Embryonic facial prominence (tissue), 1 donor: ENCODE results near the gene TMEM200A.

Experiments
- DNase-seq: peaks from one replicate; pipeline ENCODE4 v3.0.0-alpha.2; 2016; ENCODE audit errors: extremely low spot score

Gene TMEM200A

DNA sequence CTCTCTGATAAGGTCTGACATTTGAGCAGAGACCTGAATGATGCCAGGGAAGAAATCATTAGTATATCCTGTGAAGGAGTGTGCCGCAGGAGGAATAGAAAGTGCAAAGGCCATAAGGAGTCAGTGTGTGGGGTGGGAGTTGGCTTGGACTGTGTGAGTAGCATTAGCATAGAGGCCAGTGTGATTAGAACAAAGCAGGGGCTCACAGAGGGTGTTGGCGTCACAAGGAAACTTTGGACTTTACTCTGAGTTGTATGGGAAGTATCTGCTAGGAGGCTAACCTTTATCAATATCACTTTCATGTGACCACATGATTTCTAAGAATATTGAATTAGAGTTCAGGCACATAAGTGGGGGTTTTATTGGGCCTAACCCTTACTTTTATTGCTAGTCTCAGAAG is 12.1 kb downstream of the TMEM200A start:
- DNase-seq: no peak

DNA sequence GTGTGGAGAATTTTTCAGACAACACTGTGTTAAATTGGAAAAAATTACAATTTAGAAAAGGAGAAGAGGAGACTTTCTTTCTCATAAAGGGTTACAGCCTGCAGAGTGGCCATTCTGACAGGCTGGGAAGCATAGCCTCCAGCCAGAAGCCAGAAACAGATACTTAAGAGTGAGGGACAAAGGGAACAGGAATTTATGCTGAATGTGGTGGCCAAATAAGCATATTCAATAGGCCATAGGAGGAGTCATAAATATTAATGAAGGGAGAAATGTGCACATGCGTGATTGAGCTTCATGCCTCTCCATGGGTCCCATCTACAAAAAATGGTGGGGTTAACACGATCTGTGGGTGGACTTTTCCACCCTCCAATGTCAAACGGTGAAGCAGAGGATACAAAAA is 13.4 kb downstream of the TMEM200A start:
- DNase-seq: no peak

DNA sequence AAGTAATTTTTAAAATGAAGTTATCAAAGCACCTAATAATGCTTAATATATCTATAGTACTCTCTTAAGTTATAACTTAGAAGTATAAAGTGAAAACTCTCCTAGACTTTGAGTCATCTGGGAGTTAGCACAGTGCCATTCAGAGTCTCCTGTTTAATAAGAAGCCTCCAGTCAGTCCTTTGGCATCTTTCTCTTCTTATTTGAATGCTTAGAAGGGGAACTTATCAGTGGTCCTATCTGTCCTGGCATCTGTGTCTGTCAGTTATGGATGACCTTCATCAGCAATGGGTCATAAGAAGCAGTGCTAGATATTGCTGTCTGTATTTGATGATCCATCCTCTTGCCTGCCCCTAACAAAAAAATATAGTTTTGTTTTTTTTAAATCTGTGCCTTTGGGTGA is 15.2 kb downstream of the TMEM200A start:
- DNase-seq: no peak

DNA sequence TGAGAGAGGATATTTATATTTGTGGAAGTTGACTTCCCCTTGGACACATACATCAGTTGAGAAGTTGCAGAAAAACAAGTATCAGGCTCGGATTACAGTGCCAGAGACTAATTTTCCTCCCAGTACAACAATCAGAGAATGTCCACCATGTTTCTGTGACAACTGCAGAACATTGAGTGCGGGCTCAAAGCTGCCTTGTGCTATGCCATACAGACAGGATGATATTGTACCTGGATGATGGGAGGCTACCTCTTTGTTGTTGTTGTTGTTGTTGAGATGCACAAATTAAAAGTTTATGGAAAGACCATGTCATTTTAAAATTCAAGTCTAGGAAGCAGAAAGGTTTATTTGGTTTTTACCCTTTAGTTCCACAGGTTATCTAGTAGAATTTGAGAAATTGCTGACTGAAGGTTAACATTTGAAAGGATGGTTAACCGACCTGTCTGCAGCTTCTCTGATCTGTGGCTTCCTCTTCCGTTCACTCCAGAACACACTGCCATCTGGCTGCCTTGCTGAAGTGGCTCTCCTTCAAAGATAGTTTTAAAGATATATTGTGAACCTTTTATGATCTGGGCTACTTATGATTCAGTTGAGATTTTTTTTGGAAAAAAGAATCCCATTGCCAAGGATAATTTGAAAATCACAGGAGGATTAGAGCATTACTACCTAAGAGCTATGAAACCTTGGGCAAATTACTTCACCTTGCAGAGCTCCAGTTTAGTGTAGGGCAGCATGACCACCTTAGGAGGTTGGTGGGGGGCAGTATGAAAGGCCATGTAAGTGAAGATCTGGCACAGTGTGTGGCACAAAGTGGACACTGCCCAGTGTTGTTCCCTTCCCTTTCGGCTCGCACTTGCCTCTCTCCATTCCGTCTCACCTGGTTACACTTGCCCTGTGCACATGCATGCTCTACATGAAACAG is 15.9 kb downstream of the TMEM200A start:
- DNase-seq: no peak

DNA sequence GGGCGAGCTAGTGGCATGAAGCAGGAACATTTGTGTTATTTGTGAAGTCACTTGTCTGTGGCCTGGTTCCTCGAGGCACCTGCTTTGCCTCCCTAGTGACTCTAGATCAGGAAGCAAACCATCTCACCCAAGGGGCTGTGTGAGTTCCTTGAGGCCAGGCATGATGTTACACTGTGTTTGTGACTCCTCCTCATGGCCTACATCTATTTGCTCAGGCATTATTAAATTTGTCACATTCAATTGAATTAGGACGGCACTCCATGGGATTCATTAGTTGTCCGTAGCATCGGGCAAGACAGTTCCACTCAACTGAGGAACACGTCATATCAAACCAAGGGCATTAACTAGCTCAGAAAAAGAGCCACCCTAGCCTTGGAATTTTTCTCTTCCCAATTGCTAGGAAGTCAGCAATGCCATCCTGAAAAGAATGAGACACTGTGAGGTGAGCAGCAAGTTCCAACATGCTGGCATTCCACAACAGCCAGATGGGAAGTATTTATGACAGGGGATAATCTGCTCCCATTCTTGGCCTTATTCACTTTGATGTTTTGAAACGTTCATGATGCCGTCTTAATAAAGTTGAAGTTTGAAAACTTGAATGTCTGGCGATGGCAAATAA is 17.2 kb downstream of the TMEM200A start:
- no peak for DNase-seq

DNA sequence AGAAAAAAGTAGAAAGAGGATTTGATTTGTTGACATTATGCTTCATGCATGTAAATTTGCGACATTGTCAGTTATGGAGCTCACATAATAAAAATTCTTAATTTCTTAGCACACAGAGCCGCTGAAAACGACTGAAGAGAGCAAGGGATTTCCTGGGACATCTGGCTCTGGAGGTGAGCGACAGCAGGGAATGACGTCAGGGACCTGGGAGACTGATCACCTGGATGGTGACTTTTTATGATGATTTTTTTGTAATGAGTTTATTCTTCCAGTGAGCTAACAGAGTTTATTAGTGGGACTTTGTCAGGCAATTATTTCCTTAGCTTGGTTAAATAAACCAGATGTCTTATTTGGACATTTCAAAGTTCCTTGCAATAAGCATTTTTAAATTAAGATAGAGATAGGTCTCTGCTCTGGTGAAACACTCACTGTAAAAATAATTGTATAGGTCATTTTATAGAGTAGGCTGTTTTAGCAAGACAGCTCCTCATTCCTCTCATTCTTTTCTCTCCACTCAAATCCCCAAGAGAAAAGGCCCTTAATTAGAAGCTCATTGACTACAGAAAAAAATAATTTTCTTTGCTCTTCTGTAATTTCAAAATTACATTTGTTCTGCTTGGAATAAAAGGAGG is 19.4 kb downstream of the TMEM200A start:
- DNase-seq: no peak

DNA sequence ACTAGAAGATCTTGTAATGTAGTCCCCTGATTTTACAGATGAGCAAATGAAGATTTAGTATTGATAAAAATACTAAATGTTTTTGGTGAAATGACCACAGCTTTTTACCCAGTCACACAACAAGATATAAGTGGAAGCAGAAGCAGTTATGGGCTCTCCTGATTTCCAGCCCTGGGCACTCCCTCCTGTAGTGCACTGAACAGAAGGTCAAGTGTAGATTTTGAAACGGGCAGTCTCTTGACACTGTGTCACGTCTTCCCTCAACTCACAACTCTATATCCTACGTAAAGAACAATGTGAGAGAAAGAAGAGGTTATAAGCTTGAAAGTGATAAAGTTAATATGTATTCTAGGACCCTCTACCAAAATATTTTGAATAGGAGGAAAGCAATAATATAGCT is 23.3 kb downstream of the TMEM200A start:
- DNase-seq: no peak

DNA sequence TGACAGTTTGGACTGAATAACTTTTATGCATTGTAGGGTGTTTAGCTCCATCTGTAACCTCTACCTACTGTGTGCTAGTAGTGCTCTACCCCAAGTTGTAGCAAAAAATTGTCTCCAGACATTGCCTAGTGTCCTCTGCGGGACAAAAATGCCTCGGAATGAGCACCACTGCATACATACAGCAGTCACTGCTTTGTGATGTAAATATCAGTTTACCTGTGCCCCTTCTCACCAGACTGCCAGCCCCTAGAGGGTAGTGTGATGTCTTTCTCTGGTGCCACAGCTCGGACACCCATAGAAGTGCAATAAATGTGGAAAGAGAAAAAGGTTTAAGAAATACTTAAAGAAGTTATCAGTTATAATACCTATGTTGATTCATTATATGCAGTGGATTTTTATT is 25.1 kb downstream of the TMEM200A start:
- DNase-seq: no peak

DNA sequence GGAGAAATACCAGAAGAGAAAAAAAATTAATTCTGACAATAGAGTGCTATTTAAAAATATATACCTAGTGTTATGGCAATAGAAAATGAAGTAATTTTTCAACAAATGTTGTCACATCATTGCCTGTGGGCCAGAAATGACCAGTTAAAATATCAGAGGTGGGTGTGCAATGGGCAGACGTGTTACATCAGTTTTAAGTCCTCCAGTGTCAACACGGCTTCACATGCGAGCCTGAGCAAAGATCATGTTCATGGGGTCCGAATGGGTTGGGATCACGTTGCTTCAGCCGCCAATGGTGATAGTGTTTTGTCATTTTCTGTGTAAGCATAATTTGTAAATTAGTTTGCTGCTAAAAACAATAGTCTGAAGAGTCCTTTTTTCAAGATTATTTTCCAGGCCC is 27.5 kb downstream of the TMEM200A start:
- DNase-seq: no peak

DNA sequence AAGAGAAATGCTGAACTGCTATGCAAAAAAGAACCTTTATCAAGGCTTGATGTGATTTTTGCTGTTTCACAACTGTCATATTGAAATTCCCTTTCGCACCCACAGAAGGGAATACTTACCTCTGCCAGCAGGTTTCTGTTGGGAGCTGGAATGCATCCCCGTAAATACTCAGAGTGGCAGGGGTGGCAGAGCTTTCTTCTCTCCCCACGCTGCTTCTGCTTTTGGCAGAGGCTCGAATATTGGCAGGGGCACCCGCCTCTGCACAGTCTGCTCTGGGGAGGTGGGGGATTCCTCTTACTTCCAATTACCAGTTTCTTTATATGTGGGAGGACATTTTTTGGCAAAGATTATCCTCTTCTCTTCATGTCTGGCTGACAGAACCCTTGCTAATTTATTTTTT is 28.4 kb downstream of the TMEM200A start:
- DNase-seq: no peak

DNA sequence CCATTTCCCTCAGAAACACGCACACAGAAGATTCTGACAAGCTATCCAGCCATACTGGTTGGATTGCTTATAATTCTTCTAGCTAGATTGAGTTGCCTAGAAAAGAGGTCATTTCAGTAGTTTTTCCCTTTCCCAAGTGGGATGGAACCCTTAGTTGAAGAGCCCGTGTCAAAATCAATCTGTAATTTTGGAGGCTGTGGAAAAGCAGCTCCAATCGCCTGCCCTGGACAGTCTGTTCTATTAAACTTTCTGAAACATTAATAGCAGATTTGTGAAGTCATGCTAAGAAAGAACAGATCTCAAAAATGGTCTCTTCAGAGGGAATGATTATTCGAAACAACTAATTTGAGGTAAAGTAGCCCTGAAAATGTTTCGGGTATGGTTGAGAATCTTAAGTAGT is 29.3 kb downstream of the TMEM200A start:
- no peak for DNase-seq

DNA sequence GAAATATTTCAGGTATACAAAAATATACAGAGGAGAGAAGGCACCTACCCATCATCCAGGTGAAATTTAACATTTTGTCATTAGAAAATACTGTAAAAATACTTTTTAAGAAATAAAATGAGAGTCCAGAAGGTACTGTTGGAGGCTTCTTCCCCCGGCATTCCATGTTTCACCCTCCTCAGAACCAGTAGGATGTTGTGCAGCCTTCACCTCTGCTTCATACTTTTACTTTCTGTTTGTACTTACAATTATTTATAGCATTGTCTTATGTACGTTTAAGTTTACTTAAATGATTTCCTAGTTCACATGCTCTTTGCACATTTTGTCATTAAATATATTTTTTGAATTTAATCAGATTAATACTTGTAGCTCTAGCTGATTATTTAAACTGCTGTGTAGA is 30.9 kb downstream of the TMEM200A start:
- DNase-seq: no peak

DNA sequence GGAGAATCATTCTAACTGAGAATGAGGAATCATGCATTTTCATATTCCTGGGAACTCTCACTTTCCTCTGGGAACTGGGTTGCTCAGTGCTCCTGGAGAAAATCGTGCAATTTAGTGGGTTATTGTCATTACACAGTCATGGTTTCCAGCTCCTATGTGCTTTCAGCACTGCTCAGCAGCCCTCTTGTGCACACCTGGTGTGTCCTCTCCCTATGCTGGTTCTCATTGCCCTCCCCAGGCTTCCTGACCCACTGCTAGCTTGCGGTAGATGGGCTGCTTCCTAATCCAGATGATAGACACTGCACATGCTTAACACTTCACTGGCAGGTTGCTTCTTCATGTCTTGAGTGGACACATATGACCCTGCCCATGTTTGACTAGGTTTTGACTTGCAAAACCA is 39.7 kb downstream of the TMEM200A start:
- DNase-seq: no peak

DNA sequence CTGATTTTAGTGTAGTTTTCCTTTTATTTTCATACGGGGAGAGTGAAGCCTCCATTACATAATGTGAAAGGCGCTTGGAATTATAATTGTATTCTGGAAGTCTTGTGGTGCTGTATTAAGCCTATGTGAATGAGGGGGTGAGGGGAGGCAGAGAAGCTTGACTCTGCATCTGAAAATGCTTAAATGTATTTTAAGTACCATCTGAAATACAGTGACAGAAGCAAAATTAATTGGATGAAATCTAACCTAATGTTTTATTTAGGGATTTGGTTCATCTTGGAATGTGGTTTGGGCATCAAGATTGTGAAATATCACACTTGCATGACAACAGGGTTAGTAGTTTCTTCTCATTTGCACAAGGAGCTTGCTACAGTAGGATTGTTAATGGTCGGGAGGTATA is 41.2 kb downstream of the TMEM200A start:
- DNase-seq: no peak

DNA sequence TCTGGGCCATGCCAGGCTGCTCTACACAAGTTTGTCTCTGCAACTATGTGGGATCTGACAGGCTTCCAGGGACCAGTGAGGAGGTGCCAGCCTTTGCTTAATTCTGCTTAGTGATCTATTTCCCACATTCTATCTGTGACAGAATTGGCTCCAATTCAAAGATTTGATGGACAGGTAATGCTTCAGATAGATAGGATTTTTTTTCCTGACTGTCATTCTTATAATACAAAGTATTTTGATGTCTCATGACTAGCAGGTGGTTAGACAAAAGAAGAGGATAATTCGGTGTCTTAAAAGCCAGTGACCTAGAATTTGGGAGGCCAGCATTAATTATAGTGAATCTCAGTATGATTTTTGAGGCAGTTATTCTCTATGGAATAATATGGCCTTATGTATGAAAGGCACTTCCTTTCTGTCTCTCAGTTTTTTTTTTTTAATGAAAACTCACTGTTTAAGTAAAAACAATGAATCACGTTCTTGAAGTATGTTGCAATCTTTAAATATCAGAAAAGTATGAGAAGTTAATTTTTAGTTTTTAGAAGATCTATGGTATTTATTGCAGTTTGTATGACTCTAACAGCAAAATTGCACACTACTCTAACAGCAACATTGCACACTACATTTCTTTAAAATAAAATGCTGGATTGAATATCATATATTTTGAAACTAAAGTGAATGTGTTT is 43.7 kb downstream of the TMEM200A start:
- DNase-seq: no peak

DNA sequence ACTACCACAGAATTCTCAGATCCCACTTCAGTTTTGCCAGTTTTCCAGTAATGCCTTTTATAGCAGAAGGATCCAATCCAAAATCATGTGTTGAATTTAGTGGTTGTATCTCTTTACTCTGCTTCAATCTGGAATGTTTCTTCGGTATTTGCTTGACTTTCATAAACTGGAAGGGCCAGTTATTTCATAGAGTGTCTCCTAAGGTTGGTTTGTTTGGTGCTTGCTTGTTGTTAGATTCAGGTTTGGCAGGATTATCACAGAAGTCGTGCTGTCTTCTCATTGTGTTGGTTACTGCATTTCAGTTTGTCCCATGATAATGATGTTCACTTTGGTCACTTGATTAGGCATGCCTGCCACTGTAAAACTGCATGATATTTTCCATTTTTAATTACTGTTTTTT is 45.7 kb downstream of the TMEM200A start:
- no peak for DNase-seq

DNA sequence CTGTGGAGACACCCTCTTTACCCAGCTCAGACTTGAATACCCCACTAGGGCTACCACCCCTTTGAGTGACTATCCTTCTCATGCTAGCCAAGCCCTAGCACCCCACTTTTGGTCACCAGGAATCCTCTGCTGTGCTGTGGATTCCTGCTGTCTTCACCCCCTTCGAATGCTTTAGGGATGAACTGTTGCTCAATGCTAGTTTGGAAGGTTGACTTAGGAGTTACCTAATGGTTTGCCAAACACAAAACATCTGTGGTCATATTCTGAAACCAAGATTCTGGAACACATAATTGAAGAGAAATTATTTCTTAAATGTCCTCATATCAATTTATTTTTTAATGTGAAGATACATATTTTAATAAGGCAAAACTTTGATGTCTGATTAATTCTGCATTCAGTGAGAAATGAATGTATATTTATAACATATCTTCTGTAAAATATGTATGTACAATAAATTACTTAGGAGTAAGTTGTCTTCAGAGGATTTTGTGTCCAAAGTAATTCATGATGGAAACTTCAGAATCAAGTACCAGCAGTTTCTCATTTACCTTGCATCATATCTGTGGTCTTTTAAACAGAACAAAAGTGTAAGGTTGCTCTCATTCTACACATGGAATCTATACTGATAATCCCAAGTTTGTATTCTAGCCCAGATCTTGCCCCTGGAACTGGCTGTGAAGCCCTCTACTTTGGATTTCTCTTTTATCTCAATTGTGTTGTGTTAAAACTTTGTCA is 46.9 kb downstream of the TMEM200A start:
- DNase-seq: no peak

DNA sequence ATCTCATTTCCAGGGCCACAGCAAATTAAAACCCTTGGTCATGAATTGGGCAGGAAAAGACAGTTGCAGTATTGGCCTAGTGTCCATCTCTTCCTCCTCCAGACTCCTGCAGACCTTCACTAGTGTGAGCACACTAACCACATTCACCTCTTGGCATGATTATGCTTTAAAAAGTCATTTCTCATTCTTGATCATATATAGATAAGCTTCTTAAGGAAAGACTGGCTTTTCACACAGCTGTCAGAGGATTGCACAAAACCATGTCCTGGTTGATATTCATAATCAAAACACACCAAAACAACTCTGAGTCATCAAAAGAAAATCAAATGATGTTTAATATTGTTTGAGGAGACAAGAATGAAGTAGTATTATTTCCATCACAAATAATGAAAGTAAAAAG is 52.1 kb downstream of the TMEM200A start:
- no peak for DNase-seq

DNA sequence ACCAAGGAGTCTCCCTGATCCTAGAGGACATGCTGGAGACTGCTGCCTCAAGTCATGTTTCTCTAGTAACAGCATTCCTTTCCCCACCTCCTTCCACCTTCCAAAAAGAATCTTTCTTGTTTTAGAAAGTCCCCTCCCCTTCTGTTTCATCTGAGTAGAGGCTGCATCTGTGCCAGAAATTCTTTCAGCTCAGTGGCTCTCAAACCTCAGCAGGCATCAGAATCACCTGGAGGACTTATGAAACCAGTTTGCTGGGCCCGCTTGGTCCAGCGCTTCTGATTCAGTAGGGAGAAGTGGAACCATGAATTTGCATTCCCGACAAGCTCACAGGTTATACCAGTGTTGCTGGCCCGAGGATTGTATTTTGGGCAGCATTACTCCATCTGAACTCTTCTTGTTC is 55.1 kb downstream of the TMEM200A start:
- DNase-seq: no peak

DNA sequence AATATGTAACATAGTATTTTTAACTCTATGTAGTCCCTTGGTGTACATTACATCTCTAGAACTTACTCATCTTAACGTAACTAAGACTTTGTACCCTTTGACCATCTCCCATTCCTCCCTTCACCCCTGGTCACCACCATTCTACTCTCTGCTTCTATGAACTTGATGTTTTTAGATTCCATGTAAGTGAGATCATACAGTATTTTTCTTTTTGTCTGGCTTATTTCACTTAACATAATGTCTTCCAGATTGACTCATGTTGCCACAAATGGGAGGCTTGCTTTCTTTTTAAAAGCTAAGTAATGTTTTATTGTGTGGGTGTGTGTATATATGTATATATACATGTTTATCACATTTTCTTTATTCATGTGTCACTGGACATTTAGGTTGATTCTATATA is 55.8 kb downstream of the TMEM200A start:
- no peak for DNase-seq

DNA sequence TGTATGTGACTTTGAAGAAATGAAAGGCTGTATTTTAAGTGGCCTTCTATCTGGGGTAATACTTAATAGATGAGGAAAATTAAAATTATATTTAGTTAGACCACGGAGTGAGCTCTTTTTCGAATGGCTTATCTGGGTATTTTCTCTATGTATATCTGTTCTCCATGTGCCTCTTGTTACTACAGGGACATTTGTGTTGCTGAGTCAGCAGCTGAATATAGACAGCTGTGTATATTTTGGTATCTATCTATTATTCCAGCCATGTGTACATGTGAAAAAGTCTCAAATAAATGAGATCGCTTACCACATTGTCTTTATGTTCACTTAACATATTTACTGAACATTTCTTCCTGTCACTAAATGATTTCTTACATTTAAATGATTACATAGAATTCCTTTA is 57.2 kb downstream of the TMEM200A start:
- DNase-seq: no peak

DNA sequence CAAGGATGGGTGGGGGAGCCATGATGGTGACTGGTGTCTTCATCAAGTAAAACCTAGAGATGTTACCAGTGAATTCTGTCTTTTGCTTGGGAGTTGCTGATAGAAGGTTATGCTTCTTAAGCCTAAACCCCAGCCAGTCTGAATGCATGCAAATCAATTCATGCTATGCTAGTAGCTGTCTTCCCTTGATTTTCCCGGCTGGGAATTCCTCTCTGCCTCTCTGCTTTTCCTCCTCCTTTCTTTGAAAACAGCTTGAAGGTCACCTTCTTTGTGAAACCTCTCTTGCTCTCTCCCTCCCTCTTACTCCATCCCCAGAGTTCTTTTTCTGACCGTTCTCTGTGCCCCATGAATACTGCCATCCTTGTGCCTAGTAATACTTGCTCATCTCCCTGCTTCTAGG is 58.9 kb downstream of the TMEM200A start:
- no peak for DNase-seq
